HG02623 (cell line): ENCODE results near the gene WNK2.

Experiments used
- ATAC-seq: cut with Tn5 transposase; IDR thresholded peaks from one replicate; pipeline ENCODE4 v1.9.1; 2021; ENCODE audit warnings: moderate library complexity; ENCODE audit not compliant: unreplicated experiment

WNK2 gene

GRCh38 chr9:93198838-93199625, 15.1 kb downstream of the WNK2 start:
- ATAC-seq = no peak

- no peak for ATAC-seq
These were observed 16.5 kb downstream of the WNK2 start for GRCh38 chr9:93200449-93200742.

GRCh38 chr9:93200989-93201334, 17.0 kb downstream of the WNK2 start:
- no peak for ATAC-seq

GRCh38 chr9:93203026-93203717, 19.2 kb downstream of the WNK2 start:
- no peak for ATAC-seq

- no peak for ATAC-seq
These were observed 20.0 kb downstream of the WNK2 start for GRCh38 chr9:93203718-93204469.

GRCh38 chr9:93204470-93205043, 20.6 kb downstream of the WNK2 start:
- ATAC-seq = no peak

GRCh38 chr9:93205045-93205768, 21.3 kb downstream of the WNK2 start:
- ATAC-seq = no peak

GRCh38 chr9:93205896-93206575, 22.1 kb downstream of the WNK2 start:
- no peak for ATAC-seq

GRCh38 chr9:93206576-93207155, 22.7 kb downstream of the WNK2 start:
- ATAC-seq = no peak

- ATAC-seq = no peak
These were observed 23.4 kb downstream of the WNK2 start for GRCh38 chr9:93207326-93207814.

GRCh38 chr9:93207860-93208734, 24.2 kb downstream of the WNK2 start:
- ATAC-seq = no peak

- no peak for ATAC-seq
These were observed 25.2 kb downstream of the WNK2 start for GRCh38 chr9:93209097-93209496.

- ATAC-seq = no peak
These were observed 25.8 kb downstream of the WNK2 start for GRCh38 chr9:93209576-93210323.

- no peak for ATAC-seq
These were observed 26.5 kb downstream of the WNK2 start for GRCh38 chr9:93210324-93210973.

GRCh38 chr9:93210974-93211653, 27.2 kb downstream of the WNK2 start:
- ATAC-seq = no peak

GRCh38 chr9:93211654-93212001, 27.7 kb downstream of the WNK2 start:
- no peak for ATAC-seq

- ATAC-seq = no peak
These were observed 28.5 kb downstream of the WNK2 start for GRCh38 chr9:93212409-93212808.

- ATAC-seq = no peak
These were observed 32.1 kb downstream of the WNK2 start for GRCh38 chr9:93216073-93216365.
